IPS DF 4.7 (cell line): ENCODE results near the gene FOXL1.

ENCODE experiments used
- DNase-seq: peaks from one replicate; pipeline ENCODE4 v3.0.0-alpha.2; 2013; ENCODE audit warnings: low spot score; ENCODE audit errors: extremely low read depth

Gene FOXL1

DNA sequence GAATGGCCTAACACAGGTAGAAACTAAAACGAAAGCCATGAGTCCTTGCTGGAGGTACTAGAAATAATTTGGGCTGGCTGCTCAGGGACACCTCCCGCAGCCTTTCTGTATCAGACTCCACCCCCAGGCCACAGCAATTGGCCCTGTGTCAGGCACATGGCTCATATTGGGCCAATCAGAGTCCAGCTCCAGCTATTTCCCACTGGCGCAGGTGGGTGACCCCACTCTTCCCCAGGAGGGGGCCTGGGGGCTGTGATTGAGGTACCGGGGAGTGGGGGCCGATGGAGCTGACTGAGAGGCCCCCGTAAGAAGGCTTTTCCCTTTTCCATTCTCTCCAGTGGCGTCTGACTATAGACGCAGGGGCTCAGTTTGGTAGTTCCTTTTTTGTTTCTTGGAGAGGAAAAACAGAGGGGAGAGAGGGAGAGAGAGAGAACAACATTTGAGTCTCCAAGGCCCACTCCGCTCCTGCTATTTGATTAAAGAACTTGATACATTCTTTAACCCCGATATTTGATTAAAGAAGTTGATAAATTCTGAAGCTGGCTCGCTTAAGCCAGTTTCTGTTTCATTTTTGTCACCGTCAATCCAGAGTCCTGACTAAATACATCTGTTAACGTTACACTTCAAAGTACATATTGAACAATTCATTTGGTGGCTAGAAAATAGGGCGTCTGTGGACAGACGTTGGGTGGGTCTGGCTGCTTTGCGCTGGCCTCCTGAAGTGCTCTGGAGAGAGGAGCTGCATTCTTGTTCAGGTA lies 26.3 kb downstream of the FOXL1 start:
- no peak for DNase-seq

GRCh38 chr16:86605950-86606349 lies 27.6 kb downstream of the FOXL1 start:
- no peak for DNase-seq

GRCh38 chr16:86608301-86608747 lies 30.0 kb downstream of the FOXL1 start:
- no peak for DNase-seq

DNA sequence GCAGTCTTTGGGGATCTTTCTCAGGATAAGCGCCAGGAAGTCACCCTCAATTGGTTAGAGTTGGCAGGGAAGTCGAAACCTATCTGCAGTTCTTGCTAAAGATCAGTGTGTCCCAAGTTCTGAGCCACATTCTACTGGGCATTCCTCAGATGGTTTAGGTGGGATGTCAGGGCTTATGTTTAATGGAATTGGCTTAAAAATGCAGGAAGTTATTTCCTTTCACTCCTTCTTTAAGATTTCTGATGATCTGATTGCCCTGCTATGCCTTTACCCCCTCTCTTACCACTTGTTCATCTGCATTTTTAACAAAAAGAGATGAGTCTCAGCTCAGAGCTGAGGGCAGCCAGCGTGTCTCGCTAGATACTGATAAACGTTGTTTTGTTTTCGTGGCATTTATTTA lies 30.8 kb downstream of the FOXL1 start:
- DNase-seq: no peak

DNA sequence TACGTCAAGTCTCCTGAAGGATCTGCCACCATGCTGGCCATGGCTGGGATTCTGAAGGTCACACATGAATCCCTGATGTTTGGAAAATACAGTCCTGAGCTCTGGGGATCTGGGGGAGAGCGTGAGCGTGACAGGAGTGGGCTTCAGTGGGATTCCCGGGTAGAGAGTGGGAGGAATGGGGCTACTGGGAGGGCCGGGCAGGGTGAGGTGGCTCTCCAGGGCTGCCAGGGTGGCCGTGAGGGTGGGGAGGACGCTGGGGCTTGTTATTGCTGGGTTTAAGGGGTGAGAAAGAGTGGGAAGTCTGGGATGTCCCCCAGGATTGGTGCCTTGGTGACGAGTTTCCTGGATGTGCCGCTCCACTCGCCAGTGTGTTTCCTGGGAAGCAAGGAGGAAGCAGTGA lies 31.3 kb downstream of the FOXL1 start:
- DNase-seq: no peak

- no peak for DNase-seq
Measured at GRCh38 chr16:86610779-86611524, 32.6 kb downstream of the FOXL1 start.

GRCh38 chr16:86611525-86611855 lies 33.1 kb downstream of the FOXL1 start:
- no peak for DNase-seq

DNA sequence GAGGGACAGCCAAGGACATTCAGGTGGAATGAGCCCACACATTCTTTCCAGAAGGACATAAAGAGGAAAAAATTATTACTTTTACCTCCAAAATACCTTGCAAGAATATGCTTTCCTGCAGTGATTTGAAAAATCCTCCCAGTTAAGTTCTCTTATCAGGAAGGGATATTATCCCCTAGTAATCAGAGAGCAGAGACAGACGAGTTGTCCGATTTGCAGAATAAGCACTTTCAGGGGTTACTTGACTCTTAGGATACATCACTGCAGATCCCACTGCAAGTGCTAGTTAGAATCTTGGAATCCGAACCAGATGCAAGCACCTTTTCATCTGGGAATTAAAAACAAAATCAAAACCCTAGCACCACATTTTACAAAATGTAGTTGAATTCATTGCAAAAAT lies 33.6 kb downstream of the FOXL1 start:
- no peak for DNase-seq

GRCh38 chr16:86614699-86615098 lies 36.4 kb downstream of the FOXL1 start:
- no peak for DNase-seq

- no peak for DNase-seq
Measured at GRCh38 chr16:86616906-86617305, 38.6 kb downstream of the FOXL1 start.

DNA sequence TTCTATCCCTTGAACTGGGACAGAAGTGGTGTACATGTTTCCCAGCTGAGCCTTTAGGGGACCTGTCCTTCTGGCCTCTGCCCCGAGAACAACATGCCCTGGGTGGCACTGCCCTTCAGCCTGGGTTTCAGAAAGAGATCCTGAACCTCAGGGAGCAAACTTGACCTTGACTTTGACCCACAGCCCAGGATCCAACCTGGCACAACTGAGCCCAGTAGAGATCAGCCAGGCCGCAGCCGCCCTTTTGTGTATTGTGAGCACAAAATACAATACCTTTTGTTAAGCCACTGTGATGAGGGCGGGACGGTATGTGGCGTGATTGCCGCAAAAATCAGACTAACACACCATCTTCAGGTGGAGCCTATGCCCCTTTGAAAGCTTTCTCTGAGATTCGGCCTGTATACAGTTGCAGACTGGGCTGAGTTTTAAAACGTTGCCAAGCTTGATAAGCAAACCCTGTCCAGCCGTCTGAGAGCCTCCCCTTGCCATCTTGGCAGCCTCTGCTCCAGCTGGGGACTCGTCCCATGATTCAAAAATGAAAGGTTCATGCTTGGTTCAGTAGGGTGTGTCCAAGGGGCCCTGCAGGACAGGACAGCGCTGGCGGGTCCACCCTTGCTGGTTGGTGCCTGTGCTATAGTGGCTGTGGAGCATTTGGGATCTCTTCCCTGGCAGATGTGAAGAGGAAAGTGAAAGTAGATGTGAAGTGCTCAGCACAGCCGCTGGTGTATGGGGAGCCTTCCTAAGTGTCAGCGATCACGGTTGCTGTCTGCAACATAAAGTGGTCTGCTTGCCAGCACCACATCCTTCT lies 40.3 kb downstream of the FOXL1 start:
- no peak for DNase-seq

DNA sequence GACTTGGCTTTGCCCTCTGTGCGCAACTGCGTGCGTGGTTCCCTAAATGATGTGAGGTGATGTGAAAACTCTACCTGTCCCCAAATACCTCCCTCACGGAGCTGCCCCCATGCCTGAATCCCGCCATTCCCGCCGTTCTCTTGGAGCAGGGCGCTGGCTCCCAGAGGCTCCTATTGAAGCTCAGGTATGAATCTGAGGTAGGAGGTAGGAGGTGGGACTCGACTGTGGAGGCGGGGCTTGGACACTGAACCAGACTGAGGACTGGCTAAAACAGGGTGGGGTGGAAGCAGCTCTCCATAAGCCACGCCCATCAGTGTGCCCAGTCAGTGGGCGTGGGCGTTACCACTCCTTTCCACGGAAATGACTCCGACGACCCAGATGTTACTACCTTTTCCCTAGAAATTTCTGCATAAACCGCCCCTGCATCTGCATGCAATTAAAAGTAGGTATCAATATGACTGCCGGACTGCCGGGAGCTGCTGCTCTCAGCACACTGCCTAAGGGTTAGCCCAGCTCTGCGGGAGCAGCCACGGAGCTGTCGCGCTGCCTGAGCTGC lies 41.0 kb downstream of the FOXL1 start:
- no peak for DNase-seq

DNA sequence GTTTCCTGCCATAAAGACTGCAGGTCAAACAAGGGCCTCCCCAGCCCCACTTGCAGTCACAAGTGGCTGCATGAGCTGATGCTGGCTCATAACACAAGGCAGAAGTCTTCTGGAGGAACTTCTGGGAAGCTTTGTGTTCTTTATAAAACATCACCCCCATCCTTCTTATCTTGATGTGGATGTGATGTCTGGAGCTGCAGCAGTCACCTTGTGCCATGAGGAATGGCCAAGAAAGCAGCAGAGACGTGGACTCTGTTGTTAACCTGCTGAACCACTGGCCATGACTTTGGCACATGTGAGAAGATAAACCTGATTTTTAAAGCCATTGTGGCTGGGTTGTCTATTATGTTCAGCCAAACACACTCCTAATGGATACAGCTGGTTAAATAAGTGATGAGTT lies 41.8 kb downstream of the FOXL1 start:
- DNase-seq: no peak

DNA sequence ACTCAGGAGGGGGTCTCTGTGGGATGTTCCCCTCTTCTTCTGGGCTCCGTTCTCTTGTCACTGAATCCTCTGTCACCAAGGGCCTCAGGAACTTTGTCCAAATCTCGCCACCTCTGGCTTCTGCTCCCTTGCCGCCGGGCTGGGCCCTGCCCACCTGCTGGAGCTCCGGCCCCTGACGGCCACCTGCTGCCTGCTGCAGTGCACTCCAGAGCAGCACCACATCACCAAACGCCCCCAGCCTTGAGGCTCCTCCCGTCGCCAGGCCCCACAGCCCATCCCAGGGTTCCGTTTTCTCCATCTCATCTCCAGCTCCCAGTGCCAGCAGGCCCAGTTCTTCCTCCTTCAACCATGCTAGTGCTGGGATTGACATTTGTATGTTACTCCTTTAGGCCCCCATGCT lies 43.6 kb downstream of the FOXL1 start:
- no peak for DNase-seq

DNA sequence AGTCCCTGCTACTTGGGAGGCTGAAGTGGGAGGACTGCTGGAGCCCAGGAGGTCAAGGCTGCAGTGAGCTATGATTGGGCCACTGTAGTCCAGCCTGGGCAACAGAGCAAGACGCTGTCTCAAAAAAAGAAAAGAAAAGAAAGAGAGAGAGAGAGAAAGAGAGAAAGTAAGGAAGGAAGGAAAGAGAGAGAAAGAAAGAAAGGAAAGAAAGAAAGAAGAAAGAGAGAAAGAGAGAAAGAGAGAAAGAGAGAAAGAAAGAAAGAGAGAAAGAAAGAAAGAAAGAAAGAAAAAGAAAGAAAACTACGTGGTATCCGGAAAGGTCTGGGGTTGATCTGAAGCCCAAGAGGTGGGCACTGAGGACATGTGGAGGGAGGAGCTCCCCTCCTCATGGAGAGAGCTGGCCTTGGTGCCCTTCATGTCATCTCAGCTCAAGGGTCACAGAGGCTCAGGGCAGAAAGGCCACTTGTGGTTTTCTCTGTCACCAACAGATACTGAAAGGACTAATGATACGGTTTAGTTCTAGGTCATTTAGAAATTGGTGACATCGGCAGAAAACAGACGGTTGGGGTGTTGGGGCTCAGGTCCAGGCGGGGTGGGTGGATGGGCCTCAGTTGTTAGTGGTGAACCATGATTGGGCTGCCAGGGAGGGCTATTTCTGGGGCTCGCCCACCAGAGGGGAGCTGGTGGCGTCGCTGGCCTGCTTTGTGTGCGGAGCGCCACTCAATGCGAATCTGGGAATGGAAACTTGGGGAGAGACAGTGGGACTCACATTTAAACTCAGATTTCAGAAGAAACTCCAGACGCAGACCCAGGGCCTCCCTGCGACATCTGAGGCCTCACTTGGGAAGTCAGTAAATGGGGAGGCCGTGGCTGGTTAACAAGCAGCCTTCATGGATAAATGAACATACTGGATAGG lies 44.6 kb downstream of the FOXL1 start:
- DNase-seq: no peak

DNA sequence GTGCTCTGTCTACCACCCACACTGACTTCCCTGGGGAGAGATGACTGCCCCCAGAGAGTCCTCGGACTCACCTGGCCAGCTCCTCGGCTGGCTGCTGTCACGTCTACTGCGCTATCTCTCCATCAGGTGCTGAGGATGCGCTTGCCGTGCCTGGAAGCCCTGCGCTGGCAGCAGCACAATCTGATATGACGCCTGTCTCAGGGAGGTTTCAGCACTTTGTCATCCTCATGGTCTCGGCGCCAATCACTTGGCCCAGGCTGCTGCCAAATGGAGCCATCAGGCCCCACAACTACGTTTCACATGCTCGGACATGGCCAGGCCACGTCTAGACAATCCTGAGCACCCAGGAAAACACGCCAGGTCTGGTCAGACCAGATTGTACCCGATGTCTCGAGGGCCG lies 46.7 kb downstream of the FOXL1 start:
- no peak for DNase-seq

DNA sequence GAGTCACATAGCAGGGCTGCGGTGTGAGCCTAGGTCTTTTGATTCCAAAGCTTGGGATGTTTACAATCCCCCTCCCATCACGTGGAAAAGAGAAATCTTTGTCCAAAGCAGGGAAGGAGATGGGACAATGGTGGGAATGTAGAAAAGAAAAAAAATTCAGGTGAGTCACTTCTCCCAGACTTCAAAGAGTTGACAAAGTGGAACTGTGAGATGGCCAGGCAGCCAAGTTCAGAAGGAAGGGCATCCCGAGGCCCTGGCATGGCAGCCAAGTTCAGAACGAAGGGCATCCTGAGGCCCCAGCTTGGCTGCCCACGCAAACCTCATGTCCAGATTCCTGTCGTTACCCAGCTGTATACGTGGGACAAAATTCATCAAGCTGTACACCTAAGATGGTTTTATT lies 47.5 kb downstream of the FOXL1 start:
- DNase-seq: no peak

DNA sequence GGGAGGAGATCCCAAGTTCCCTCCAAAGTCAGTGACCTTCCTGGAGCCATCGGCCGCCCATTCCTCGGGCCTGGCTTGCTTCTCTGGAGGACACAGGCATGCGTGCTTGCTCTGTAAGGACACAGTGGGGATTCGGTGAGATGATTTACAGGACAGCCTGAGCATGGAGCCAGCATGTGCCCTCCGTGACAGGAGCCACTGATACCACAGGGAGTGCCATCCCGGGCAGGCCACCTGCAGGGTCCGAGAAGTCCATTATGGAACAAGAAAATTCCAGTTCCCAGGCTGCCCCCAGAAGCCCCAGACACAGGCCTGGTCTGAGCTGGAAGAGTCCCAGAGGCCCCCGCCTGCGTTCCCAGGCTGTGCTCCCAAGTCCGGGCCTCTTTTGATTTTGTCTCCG lies 47.9 kb downstream of the FOXL1 start:
- DNase-seq: no peak

DNA sequence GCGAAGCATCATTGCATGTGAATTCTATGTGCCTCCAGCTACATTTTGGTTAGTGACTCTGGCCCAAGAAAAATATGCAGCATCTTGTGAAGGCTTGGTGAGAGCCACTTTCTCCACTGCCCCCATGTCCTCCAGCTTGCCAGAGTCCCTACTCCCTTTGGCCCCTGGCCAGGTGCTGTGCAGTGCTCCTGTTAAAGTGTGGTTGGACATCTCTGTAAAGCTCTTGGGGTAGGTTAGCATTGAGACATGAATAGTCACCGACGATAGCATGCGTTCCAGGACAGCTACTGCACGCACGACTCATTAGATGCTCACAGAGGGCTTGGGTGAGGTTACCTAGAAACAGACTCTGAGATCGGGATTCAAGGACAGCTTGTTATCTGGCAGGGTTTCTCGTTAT lies 48.6 kb downstream of the FOXL1 start:
- DNase-seq: no peak

DNA sequence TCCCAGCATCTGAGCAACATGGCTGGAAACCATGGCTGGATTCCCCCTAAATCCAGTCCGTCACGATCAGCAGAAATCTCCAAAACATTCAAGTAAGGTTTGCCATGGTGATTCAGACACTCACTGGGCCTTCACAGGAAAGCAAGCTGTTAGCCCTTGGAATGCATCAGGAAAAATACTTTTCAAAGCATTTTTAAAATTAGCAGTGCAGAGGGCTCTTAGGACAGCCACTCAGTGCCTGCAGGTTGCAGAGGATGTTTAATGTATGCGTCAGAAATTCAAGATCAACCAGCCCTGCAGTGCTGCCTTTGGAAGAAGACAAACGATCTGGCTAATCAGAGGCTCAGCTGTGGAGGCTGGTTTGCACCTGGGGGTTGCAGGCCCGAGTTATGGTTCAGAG lies 50.3 kb downstream of the FOXL1 start:
- no peak for DNase-seq

DNA sequence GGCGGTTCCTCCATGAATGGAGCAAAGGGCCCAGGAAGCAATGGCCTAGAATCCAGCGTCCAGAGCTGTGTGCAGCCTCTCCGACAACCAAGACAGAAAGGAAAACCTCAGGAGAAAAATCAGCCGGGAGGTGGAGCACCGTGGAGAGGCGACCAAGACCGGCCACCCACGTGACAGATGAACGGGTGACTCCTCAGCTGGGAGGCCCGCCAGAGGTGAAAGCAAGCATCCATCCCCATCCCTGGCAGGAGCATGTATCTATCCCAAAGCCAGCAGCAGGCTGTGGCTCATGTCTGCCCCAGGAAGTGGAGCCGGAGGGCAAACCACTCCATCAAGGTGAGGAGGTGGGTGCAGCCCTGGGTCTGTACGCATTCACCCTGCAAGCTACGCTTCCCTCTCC lies 52.1 kb downstream of the FOXL1 start:
- no peak for DNase-seq
